GM12865 (cell line): Measurements from ENCODE around the gene PARVA.

Experiments
- DNase-seq: peaks from one replicate; pipeline ENCODE4 v3.0.0; 2010; ENCODE audit warnings: low read depth
- H3K4me3 ChIP-seq: 2 replicates; pipeline ENCODE4 v1.5.1; 2011; ENCODE audit warnings: mild to moderate bottlenecking, low read depth, low read length, control low read depth
- CTCF ChIP-seq: IDR thresholded peaks from 2 replicates; pipeline ENCODE4 v1.5.1; 2011; ENCODE audit warnings: low read length, control low read depth, low read depth, inconsistent platforms; ENCODE audit not compliant: insufficient read depth; ENCODE audit errors: missing control alignments

PARVA gene

GRCh38 chr11:12394601-12395000, 17.2 kb downstream of the PARVA start:
- no peak for DNase-seq
- TF ChIP-seq CTCF = no peak
- H3K4me3 ChIP-seq = no peak overlapping the region

- no peak for TF ChIP-seq CTCF
- H3K4me3 ChIP-seq = no peak overlapping the region
- no peak for DNase-seq
Observed at GRCh38 chr11:12395333-12395732, 18.0 kb downstream of the PARVA start.

GRCh38 chr11:12397931-12398334, 20.6 kb downstream of the PARVA start:
- no peak overlapping the region for H3K4me3 ChIP-seq
- DNase-seq = no peak
- TF ChIP-seq CTCF = no peak

- DNase-seq = no peak
- no peak overlapping the region for H3K4me3 ChIP-seq
- no peak for TF ChIP-seq CTCF
Observed at GRCh38 chr11:12399355-12399754, 22.0 kb downstream of the PARVA start.

GRCh38 chr11:12402025-12402424, 24.7 kb downstream of the PARVA start:
- no peak overlapping the region for H3K4me3 ChIP-seq
- no peak for TF ChIP-seq CTCF
- no peak for DNase-seq

GRCh38 chr11:12402691-12403120, 25.3 kb downstream of the PARVA start:
- DNase-seq = no peak
- no peak overlapping the region for H3K4me3 ChIP-seq
- TF ChIP-seq CTCF = no peak

GRCh38 chr11:12403122-12403996, 26.0 kb downstream of the PARVA start:
- TF ChIP-seq CTCF = no peak
- DNase-seq = no peak
- H3K4me3 ChIP-seq = no peak overlapping the region
